Activated naive CD8-positive, alpha-beta T cell treated with anti-CD3 and anti-CD28 coated beads for 36 hours (primary cell): Measurements from ENCODE around the gene GPAT3. TPM values are rescaled to one million over a fixed set of nuclear protein-coding genes. Genes with fewer than 3 reads are reported as not detected.
"Not testable (repeated sequence)": the region's sequence is repeated elsewhere in the genome, so short reads cannot be mapped to it uniquely, and the experiment has no call there.

Experiments used
- DNase-seq: peaks from one replicate; pipeline ENCODE4 v3.0.0; 2021
- H3K27ac Mint-ChIP-seq: one replicate; pipeline ENCODE4 v1.8.0; 2022; ENCODE audit warnings: mild to moderate bottlenecking, moderate library complexity, mixed read lengths
- H3K27me3 Mint-ChIP-seq: one replicate; pipeline ENCODE4 v1.8.0; 2022; ENCODE audit warnings: mild to moderate bottlenecking, mixed read lengths
- H3K36me3 Mint-ChIP-seq: one replicate; pipeline ENCODE4 v1.8.0; 2021; ENCODE audit warnings: mild to moderate bottlenecking, mixed read lengths
- H3K4me1 Mint-ChIP-seq: one replicate; pipeline ENCODE4 v1.8.0; 2021; ENCODE audit warnings: mixed read lengths
- H3K4me3 Mint-ChIP-seq: one replicate; pipeline ENCODE4 v1.8.0; 2022; ENCODE audit warnings: mild to moderate bottlenecking, moderate library complexity, mixed read lengths
- H3K9me3 Mint-ChIP-seq: one replicate; pipeline ENCODE4 v1.8.0; 2022; ENCODE audit warnings: mixed read lengths
- total RNA-seq, 2 experiments: library from RNA; stranded (reverse); gene quantifications; one replicate each; pipeline ENCODE4 v1.2.3, GENCODE V29; 2021

The GPAT3 gene
- total RNA-seq, 2 experiments from 2014 or later: 2.5 to 2.8 TPM

DNA sequence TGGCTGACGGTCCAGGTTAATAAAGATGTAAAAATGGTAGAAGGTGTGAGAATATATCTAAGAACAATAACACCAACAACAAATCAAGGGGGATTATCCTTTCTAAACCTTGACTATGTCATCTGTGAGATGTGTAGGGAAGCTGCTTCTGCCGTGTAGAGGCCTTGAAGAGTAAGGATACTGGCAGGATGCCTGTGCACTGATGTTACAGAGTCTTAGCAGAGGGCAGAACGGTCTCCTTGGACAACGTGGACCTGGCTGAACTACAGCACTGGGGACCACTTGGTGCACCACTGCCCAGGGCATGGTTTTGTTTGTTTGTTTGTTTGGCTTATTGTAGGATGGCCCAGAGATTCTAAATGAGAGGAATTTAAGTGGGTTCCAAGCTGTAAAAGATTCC lies 33.5 kb downstream of the GPAT3 start:
- DNase-seq: no peak
- H3K4me1 Mint-ChIP-seq: peaks cover 10% of the 10 kb centered on the region
- H3K36me3 Mint-ChIP-seq: no peaks in the 10 kb centered on the region
- no peak overlapping the region for H3K4me3 Mint-ChIP-seq
- H3K9me3 Mint-ChIP-seq: no peaks in the 10 kb centered on the region
- H3K27me3 Mint-ChIP-seq: no peaks in the 10 kb centered on the region
- no peak overlapping the region for H3K27ac Mint-ChIP-seq

DNA sequence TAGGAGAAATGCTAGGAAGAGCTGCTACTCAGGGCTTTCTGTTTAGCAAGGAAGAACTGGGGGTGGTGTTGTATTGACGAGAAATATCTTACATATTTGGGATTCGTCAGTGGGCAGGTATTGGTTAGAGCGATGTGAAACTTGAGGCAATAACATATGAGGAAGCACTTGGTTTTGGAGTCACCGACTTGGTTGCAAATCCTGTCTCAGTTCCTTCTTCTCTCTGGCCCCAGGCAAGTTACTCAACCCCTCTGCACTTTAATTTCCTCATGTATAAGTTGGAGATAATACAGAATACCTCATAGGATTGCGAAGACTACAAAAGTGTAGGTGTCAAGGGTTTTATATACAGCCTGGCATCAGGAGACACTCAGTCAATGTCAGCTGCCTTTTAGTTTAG lies 34.1 kb downstream of the GPAT3 start:
- Mint-ChIP-seq H3K36me3 (no peaks in the 10 kb centered on the region), H3K27ac (no peak overlapping the region), H3K4me3 (no peak overlapping the region), H3K27me3 (no peaks in the 10 kb centered on the region), H3K4me1 (peaks cover 10% of the 10 kb centered on the region), H3K9me3 (no peaks in the 10 kb centered on the region)
- DNase-seq: no peak

DNA sequence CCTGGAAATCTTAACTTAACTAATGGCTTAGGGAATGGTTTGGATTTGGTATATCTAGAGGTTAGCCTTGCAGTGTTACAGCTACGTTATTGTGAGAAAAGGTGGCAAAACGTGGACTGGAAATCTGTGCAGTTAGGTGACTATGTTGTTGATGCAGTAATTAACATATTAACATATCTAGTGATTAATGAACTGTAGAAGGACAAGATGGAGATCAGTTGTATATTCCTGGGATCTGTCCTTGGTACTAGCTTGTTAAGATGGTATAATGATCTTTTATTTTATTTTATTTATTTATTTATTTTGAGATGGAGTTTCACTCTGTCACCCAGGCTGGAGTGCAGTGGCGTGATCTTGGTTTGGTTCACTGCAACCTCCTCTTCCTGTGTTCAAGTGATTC lies 36.9 kb downstream of the GPAT3 start:
- no peak overlapping the region for H3K4me3 Mint-ChIP-seq
- no peaks in the 10 kb centered on the region for H3K27me3 Mint-ChIP-seq
- peaks cover 10% of the 10 kb centered on the region for H3K4me1 Mint-ChIP-seq
- no peak overlapping the region for H3K27ac Mint-ChIP-seq
- DNase-seq: no peak
- no peaks in the 10 kb centered on the region for H3K36me3 Mint-ChIP-seq
- no peaks in the 10 kb centered on the region for H3K9me3 Mint-ChIP-seq

DNA sequence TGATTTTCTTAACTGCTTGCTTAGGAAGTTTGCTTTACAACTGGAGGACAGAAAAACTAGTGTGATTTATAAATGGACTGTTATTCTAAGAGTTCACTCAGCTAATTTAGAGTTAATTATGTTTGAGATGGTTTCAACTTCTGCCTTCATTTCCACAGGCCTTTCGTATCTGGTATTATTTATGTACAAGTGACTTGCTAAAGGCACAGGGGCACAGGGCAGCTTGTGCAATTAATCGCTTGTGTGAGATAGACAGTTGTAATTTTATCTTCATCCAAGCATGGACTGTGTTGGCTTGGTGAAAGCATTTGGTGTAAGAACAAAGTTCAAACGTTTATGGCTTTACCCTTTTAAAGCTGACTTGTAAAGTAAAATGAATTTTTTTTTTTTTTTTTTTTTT lies 38.3 kb downstream of the GPAT3 start:
- H3K4me1 Mint-ChIP-seq: peaks cover 10% of the 10 kb centered on the region
- no peak for DNase-seq
- H3K4me3 Mint-ChIP-seq: no peak overlapping the region
- no peaks in the 10 kb centered on the region for H3K27me3 Mint-ChIP-seq
- no peaks in the 10 kb centered on the region for H3K36me3 Mint-ChIP-seq
- H3K27ac Mint-ChIP-seq: no peak overlapping the region
- no peaks in the 10 kb centered on the region for H3K9me3 Mint-ChIP-seq

DNA sequence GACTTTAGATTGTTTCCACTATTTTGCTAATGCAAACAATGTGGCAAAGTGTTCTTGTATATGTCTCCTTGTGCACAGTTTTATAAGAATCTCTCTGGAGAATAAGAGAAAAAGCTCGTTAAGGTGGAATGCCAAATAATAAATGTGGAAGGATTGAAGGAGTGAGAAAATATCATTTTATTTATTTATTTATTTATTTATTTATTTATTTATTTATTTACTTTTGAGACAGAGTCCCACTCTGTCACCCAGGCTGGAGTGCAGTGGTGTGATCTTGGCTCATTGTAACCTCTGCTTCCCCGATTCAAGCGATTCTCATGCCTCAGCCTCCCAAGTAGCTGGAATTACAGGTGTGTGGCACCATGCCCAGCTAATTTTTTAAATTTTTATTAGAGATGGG lies 40.3 kb downstream of the GPAT3 start:
- not testable (repeated sequence) for DNase-seq, H3K9me3 Mint-ChIP-seq, H3K4me3 Mint-ChIP-seq, H3K27ac Mint-ChIP-seq, H3K36me3 Mint-ChIP-seq, H3K4me1 Mint-ChIP-seq, H3K27me3 Mint-ChIP-seq

DNA sequence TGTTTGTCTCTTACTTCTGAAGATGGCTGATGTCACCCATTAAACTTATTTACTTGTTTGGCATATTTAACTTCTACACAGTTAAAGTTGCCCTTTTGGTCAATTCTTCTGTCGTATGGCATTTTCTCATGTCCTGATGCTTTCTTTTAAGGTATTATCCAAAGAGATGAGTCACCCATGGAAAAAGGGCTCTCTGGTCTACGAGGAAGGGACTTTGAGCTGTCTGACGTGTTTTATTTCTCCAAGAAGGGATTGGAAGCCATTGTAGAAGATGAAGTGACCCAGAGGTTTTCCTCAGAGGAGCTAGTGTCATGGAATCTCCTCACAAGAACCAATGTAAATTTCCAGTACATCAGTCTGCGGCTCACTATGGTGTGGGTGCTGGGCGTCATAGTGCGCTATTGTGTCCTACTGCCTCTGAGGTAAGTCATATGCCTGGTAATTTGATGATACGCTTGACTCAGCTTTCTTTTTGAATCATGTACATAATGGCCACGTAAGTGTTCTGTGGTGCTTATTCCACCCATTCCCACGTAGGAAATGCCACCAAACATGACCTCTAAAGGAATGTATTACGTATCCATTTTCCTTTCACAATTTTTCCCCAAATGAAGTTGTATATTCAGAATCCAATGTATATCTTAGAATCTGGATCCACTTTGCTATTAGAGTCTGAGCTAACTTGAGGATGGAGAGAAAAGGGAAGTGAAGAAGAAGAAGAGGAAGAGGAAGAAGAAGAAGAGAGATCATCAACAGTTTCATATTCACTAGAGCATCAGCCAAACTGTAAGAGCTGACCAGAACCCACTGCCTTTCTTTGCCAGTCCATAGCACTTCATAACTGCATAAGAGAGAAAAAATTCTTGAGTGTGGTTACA lies 45.7 kb downstream of the GPAT3 start:
- no peak overlapping the region for H3K4me3 Mint-ChIP-seq
- no peaks in the 10 kb centered on the region for H3K27me3 Mint-ChIP-seq
- no peaks in the 10 kb centered on the region for H3K4me1 Mint-ChIP-seq
- no peak for DNase-seq
- no peaks in the 10 kb centered on the region for H3K9me3 Mint-ChIP-seq
- H3K27ac Mint-ChIP-seq: no peak overlapping the region
- no peaks in the 10 kb centered on the region for H3K36me3 Mint-ChIP-seq

DNA sequence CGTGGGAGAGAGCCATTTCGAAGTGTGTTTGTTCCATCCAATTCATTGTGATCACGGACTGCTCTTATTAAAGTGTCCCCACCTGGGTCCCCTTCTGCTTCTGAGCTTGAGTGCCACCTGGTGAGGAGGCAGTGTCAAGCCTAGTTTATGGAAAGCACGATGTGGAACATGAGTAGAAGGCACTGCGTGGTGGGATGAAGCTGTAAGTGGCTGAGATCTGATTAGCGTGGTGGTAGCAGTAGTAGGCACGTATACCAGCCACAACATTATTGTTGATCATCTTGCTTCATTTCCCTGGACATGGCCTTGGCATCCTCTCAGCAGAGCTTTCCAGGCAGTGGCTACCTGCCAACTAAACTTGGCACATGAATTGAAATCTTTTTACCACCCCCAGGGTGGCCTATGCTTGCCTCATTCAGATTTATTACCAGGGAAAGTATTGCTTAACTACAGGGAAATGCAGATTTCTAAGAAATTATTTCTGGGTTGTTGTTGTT lies 46.4 kb downstream of the GPAT3 start:
- Mint-ChIP-seq H3K27ac (no peak overlapping the region), H3K27me3 (no peaks in the 10 kb centered on the region), H3K4me1 (no peaks in the 10 kb centered on the region), H3K9me3 (no peaks in the 10 kb centered on the region), H3K36me3 (no peaks in the 10 kb centered on the region), H3K4me3 (no peak overlapping the region)
- no peak for DNase-seq

DNA sequence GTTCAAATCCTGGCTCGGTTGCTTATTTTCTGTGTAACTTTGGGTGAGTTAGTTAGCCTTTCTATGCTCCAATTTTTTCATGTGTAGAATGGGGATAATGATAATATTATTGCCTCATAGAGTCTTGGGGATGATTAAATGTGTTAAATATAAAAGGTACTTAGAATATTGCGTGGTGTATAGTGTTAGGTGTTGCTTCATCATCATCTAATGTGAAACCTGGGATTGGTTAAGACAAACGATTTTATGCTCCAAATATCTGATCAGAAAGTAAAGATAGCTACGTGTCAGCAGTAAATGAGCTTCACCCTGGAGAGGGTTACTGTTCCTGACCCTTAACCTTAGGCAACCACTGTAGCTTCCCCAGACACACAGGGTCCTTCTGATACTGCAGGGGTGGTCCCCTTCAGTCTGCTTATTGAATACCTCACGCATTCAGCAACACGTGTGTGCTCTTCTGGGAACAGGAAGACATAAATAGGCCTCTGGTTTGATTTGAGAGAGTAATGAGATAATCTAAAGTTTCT lies 50.1 kb downstream of the GPAT3 start:
- Mint-ChIP-seq H3K4me3 (no peak overlapping the region), H3K27ac (no peak overlapping the region), H3K36me3 (no peaks in the 10 kb centered on the region), H3K27me3 (no peaks in the 10 kb centered on the region), H3K9me3 (no peaks in the 10 kb centered on the region), H3K4me1 (no peaks in the 10 kb centered on the region)
- no peak for DNase-seq

DNA sequence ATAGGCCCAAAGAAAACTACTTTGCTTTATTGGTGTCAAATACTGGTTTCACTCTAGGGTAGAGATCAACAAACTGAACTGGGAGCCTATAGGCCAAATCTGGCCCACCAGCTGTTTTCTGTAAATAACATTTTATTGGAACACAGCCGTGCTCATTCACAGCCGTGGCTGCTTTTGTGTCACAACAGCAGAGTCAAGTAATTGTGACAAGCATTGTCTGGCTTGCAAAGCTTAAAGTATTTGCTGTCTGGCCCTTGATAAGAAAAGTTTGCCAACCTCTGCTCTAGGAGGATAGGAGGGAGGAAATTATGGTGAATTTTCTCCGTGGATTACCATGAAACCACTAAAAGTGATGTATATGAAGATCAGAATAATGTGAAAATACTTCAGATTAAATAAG lies 53.4 kb downstream of the GPAT3 start:
- Mint-ChIP-seq H3K36me3 (peaks cover 4% of the 10 kb centered on the region), H3K27ac (no peak overlapping the region), H3K9me3 (peaks cover 1% of the 10 kb centered on the region), H3K4me3 (no peak overlapping the region), H3K27me3 (no peaks in the 10 kb centered on the region), H3K4me1 (no peaks in the 10 kb centered on the region)
- DNase-seq: no peak

DNA sequence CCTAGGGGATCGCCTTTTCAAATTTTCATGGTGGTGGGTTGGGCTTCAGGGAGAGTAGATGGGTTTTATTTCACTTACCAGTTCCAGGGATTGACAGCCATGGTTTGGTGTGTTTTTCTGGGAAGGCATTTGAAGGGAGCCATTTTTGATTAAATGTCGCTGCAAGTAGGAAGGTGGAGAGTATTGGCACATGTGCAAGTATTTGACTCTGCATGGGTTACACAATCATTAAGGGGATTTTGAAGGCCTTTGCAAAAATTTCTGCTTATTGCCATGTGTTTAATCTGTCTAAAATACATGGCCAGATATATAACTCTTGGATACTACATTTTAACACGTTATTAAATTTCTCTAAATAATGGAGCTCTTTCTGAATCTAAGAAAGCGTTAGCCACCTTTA lies 55.1 kb downstream of the GPAT3 start:
- Mint-ChIP-seq H3K27ac (no peak overlapping the region), H3K36me3 (peaks cover 7% of the 10 kb centered on the region), H3K9me3 (peaks cover 1% of the 10 kb centered on the region), H3K27me3 (no peaks in the 10 kb centered on the region), H3K4me1 (no peaks in the 10 kb centered on the region), H3K4me3 (no peak overlapping the region)
- DNase-seq: no peak

DNA sequence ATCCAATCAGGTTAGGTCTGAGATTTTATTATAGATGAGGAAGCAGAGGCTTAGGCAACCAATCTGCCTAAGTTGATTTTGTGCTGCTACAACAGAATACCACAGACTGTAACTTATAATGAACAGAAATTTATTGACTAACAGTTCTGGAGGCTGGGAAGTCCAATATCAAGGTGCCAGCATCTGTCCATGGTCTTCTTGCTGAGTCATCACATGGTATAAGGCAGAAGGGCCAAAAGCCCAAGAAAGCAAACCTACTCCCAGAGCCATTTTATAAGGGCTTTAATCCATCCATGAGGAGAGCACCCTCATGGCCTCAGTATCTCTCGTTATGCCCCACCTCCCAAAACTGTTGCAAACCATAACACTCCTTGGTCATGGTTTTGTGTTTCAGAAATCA lies 55.8 kb downstream of the GPAT3 start:
- no peak overlapping the region for H3K4me3 Mint-ChIP-seq
- H3K27ac Mint-ChIP-seq: no peak overlapping the region
- no peaks in the 10 kb centered on the region for H3K4me1 Mint-ChIP-seq

DNA sequence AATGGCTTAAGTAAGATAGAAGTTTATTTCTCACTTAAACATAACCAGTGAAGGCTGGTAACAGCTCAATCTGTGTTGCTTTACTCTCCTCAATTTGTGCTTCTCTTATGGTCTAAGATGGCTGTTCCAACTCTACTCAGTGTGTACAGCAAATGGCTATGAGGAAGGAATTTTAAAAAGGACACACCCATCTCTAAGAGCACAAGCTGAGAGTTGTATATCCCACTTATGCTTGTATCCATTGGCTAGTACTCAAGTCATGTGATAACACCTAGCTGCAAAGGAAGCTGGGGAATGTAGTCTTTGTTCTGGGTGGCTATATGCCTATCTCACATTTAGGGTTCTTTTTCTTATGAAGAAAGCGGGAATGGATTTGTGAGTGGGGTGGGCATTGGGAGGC lies 63.3 kb downstream of the GPAT3 start:
- Mint-ChIP-seq H3K27ac (no peak overlapping the region), H3K27me3 (no peaks in the 10 kb centered on the region), H3K4me3 (no peak overlapping the region), H3K4me1 (no peaks in the 10 kb centered on the region), H3K9me3 (no peaks in the 10 kb centered on the region), H3K36me3 (peaks cover 7% of the 10 kb centered on the region)
- DNase-seq: no peak

More for the DNA sequence above, 55.8 kb downstream of the GPAT3 start:
- Mint-ChIP-seq H3K36me3 (peaks cover 7% of the 10 kb centered on the region), H3K27me3 (no peaks in the 10 kb centered on the region), H3K9me3 (peaks cover 1% of the 10 kb centered on the region)
- no peak for DNase-seq

DNA sequence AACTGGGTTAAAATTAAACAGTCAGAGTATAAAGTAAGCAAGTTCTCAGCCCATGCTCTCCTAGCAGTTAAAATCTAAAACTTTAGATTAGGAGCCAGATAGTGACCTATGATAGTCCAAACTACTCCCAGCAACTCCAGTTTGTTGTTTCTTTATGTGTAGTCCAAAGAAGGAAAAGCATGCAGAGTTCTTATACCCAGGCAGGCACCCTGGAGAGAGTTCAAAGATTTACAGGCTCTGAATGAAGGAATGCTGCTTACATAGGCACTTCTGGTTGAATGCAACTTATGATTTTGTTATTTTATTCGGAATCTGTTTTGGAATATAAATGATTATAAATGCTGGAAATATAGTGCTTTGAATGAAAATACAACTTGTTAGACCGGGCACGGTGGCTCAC lies 67.2 kb downstream of the GPAT3 start:
- H3K4me1 Mint-ChIP-seq: no peaks in the 10 kb centered on the region
- no peak overlapping the region for H3K4me3 Mint-ChIP-seq
- no peak for DNase-seq
- no peak overlapping the region for H3K27ac Mint-ChIP-seq
- H3K9me3 Mint-ChIP-seq: no peaks in the 10 kb centered on the region
- no peaks in the 10 kb centered on the region for H3K27me3 Mint-ChIP-seq
- peaks cover 3% of the 10 kb centered on the region for H3K36me3 Mint-ChIP-seq

DNA sequence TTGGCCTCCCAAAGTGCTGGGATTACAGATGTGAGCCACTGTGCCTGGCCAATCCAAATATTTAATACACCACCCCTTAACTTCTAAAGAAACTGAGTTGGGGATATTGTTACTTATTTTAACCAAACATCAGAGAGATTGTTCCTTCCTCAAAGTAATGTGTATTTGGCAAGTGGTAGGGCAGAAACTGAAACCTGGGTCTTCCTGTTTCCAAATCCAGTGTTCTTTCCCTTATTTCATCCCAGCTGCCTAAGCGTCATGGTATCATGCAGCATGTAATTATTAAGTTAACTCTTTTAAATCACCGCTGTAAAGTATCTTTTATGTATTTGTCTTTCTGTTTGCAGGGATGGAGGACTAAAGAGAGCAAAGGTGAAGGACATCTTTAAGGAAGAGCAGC lies 68.4 kb downstream of the GPAT3 start:
- no peak for DNase-seq
- Mint-ChIP-seq H3K27me3 (no peaks in the 10 kb centered on the region), H3K9me3 (no peaks in the 10 kb centered on the region), H3K36me3 (peaks cover 2% of the 10 kb centered on the region), H3K4me3 (no peak overlapping the region), H3K4me1 (no peaks in the 10 kb centered on the region), H3K27ac (no peak overlapping the region)

DNA sequence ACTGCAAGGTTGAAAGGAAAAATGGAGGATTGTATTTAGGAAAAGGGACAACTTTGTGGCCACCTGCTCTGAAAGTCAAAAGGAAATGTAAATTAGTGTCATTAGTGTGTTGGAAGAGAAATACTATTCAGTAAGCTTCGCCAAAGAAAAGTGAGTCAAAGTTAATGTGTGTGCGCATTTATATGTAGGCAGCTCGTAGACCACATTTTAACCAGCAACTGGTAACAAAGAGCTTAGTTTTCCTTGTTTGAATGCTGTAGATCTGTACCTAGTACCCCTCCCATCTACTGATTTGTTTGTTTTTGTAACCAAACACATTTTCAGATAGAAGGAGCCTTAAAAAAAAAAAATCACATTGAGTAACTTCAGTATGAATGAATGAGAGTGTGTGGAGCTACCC lies 69.3 kb downstream of the GPAT3 start:
- no peak for DNase-seq
- H3K36me3 Mint-ChIP-seq: peaks cover under 1% of the 10 kb centered on the region

DNA sequence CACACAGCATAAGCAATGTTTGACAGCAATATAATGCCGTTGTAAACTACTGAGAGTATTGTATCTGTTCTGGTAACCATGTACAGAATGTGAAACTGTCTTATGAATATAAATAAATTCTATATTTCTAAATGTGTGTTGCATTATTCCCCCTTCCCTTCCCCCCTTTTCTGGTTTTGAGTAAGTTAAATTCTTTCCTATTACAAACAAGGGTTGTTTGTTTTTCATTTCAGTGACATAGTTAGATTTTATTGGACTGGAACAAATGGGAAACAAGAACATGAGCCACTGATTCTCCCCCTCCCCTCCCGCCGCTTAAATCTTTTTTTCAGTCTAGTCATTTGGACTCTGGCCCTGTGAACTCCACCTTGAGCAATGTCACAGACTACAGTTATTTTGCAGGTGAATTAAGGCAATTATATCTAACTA lies 69.8 kb downstream of the GPAT3 start:
- Mint-ChIP-seq H3K4me3 (no peak overlapping the region), H3K27ac (no peak overlapping the region), H3K27me3 (peaks cover under 1% of the 10 kb centered on the region), H3K9me3 (no peaks in the 10 kb centered on the region), H3K4me1 (no peaks in the 10 kb centered on the region), H3K36me3 (no peaks in the 10 kb centered on the region)
- DNase-seq: no peak

More for the DNA sequence above, 69.3 kb downstream of the GPAT3 start:
- Mint-ChIP-seq H3K4me1 (no peaks in the 10 kb centered on the region), H3K9me3 (no peaks in the 10 kb centered on the region), H3K27ac (no peak overlapping the region), H3K4me3 (no peak overlapping the region), H3K27me3 (no peaks in the 10 kb centered on the region)
